Stimulated activated CD8-positive, alpha-beta memory T cell treated with anti-CD3 and anti-CD28 coated beads, Interleukin-7, amount 100 ng/mL, for 4 hours (primary cell): Measurements from ENCODE around the gene RBBP7.

ENCODE experiments used
- DNase-seq, 2 donors: peaks; one replicate each; pipeline ENCODE4 v3.0.0-alpha.2; 2020; ENCODE audit warnings: low read depth in 2 of 2

The RBBP7 gene

DNA sequence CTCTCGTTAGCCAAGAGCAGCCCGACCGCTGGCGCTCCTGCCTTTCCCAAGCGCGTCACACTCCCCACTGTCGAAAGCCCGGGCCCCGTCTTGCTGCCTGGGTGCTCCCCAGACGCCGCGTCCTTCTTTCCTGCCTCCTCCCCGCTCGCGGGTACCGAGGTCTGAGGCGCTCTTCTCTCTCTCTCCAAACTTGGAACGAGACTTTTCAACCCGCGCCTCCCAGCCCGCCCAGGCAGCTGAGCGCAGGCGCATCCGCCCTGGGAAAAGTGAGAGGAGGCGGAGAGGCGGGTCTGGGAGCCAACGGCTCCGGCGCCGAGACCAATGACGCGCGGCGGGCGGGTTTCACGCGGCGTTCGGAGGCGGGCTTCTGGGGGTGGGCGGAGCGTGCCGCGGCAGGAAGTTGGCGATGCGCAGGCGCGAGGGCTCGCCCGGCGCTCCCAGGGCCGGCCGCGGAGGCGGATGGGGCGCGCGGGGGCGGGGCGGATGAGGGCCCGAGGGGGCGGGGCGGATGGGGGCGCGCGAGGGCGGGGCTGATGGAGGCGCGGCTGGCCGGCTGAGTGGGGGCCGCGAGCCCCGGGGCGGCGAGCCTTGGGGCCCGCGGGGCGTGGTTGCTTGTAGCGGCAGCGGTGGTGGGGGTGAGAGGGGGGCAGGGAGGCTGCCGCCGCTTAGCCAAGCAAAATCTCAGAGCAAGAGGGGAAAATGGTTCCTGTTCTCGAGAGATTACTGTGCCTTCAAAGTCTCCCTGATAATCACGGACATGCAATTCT lies at the start of gene RBBP7:
TSS of gene RBBP7 (minus strand) at position 268 of the 767 bp plus-strand sequence. CDS start 309 bp downstream, outside the sequence.
- peak; percentile 81 to 92 for DNase-seq

DNA sequence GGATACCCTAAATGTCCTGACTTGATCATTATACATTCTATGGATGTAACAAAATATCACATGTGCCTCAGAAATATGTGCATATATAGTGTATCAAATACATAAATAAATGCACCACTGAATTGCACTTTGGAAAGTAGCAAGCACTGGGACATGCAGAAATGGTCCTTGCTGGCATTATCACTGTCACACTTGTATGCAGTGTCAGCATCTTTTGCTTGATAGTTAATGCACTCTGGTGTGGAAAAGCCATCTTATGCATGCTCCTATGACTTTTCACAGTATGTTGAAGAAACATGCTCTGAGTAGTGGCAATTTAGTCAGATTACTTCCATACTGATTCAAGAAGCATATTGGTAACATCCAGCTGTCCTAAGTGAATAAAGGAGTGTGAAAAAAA lies 48.8 kb upstream of the RBBP7 start:
- no peak for DNase-seq

DNA sequence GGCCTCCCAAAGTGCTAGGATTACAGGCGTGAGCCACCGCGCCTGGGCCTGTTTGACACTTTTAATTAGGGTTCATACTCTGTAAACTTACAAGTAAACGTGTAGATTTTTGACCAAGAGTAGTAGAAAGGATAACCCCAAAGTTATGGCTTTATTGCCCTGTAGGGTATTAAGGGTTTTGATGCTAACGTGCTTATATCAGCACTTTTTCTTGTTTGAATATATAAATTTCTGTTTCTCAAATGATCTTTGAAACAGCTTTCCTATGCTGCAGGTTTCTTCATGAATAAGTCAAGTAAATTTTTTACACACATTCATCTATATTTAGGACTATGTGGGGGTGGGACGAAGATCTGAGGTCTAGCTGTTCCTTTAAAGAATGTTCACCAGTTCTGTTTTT lies 47.0 kb upstream of the RBBP7 start:
- DNase-seq = no peak

DNA sequence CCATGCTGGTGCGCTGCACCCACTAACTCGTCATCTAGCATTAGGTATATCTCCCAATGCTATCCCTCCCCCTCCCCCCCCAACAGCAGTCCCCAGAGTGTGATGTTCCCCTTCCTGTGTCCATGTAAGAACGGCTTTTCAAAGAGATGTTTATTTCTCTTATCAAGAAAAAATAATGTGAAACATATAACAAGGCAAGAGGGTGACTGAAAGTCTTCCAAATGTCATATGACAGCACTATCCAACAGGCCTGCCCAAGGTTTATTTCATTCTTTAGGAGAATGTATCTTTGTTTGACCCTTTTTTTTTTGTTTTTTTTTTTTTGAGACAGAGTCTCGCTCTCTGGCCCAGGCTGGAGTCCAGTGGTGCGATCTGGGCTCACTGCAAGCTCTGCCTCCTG lies 46.4 kb upstream of the RBBP7 start:
- no peak for DNase-seq

DNA sequence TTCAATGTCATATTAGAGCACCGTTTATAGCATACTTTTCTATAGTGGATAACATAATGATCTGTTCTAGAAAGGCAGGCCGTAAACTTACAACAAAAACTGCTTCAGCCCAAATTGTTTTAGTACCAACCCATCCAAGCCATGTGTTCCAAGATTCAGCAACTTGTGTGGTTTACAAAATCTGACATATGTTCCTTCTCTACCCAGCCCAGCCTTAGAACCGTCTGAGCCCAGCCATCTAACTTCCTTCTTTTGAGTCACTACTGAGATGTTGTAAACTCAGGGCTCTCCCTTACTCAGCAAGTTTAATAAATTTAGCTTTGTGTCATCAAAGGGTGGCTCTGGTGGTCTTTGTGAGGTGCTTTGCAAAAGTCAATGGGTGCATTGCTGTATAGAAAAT lies 43.9 kb upstream of the RBBP7 start:
- DNase-seq = no peak

- DNase-seq = no peak
Observed at GRCh38 chrX:16910376-16910775, 40.2 kb upstream of the RBBP7 start.

- no peak for DNase-seq
Observed at GRCh38 chrX:16903274-16904022, 33.3 kb upstream of the RBBP7 start.

GRCh38 chrX:16897445-16897844 lies 27.3 kb upstream of the RBBP7 start:
- no peak for DNase-seq

- DNase-seq = peak; percentile 18 to 22
Observed at GRCh38 chrX:16892504-16893362, 22.6 kb upstream of the RBBP7 start.

GRCh38 chrX:16885628-16886027 lies 15.5 kb upstream of the RBBP7 start:
- no peak for DNase-seq

- no peak for DNase-seq
Observed at GRCh38 chrX:16883487-16883804, 13.3 kb upstream of the RBBP7 start.

DNA sequence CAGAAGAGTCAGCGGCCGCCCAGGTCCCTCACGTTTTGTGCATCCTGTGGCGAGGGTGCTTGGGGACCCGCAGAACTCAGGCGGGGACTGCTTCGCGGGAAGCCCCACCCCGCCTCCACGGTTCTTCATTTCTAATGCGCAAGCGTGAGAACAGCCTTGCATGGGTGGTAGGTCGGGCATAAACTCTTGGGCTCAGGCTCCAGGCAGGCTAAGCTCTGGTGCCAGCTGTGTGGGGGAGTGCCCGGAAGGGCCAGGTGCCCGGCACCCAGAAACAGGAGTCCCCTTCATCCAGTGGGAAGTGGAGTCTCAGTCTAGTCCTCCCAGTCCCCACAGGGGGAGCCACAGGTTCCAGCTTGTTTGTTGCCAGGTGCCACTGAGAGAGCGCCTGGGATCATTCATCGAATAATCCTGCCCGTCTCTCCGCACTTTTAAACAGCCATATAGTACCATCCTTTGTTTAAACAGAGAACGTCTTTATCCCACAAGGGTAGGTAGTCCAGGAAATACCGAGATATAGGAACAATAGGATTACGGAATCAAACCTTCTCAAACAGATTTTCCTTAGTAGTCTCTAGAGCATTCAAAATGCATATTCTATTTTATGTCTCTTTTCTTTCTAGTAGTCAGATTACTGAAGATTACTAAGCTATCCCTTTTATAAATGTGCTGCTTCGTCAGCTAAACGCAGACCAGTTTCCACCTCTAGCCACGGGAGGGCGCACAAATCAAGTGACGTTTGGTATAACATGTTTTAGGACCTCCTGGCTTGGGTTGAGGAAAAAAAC lies 12.7 kb upstream of the RBBP7 start:
- peak; percentile 37 to 54 for DNase-seq

DNA sequence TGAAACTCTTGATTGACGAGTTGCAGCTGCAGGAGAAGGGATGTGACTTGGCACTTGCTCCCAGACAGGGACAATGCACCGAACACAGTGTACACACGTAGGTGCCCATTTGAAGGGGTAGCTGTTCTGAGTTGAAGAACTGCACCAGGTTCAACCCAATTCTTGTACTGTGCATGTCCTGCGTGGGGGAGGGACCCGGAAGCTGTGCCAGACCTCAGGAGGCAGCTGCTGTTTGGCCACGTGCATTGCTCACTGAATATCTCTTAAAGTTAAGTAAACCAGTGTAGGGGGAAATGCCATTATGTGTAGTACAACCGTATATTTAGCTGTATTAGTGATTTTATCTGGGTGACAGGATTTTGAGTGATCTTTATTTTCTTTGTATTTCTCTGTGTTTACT lies 12.0 kb upstream of the RBBP7 start:
- no peak for DNase-seq

DNA sequence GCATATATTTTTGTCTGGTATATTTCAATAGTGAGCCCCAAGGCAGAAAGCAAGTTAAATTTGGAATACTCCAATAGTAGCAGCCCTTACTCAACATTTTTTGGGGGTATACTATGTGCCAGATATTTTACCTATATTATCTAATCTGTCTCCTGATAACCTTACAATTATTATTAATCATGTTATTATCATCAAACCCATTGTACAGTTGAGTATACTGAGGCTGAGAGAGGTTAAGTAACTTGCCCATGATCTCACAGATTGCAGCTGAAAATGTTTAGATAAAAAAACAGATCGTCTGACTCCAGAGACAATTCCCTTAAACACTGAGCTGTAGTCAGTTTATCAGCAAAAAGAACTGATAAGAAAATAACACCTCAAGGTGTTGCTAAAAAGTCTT lies 6.5 kb upstream of the RBBP7 start:
- DNase-seq = no peak

DNA sequence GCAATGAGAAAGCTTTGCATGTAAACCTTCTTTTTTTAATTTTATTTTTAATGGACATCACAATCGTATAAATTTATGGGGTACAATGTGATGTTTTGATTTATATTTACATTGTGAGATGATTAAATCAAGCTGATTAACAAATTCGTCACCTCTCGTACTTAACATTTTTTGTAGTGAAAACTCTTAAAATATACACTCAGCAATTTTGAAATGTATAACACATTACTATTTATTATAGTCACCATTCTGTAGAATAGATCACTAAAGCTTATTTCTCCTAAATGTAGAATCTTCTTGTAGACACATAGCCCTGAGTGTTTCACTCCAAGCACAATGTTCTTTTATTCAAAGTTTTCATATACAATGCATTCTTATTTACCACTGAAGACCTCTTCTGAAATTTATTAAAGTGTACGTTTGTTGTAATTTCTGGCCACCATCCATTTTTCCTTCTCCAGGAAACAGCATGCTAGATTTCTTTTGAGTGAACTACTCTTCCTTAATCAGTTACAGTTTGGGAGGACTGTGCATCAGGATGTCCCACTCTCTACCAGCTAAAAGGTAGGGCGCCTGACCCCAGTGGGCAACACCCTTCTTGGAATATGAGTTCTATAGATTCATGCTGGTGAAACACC lies 4.4 kb upstream of the RBBP7 start:
- DNase-seq = no peak

DNA sequence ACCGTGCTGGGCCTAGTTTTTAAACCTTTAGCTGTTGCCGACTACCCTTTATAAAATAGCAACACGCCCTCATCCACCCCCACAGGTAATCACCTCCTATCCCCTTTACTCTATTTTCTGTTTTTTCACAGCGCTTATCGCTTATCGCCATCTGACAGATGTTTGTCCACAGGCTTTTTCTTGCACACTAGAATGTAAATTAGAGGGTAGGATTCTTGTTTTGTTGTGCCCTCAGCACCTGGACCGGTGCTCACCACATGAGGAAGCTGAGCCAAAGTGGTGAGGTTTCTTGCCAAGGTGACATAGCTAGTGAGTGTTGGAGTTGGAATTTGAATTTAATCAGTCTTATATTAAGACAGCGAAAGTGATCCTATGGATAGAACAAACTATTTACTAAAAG lies 2.9 kb upstream of the RBBP7 start:
- no peak for DNase-seq

DNA sequence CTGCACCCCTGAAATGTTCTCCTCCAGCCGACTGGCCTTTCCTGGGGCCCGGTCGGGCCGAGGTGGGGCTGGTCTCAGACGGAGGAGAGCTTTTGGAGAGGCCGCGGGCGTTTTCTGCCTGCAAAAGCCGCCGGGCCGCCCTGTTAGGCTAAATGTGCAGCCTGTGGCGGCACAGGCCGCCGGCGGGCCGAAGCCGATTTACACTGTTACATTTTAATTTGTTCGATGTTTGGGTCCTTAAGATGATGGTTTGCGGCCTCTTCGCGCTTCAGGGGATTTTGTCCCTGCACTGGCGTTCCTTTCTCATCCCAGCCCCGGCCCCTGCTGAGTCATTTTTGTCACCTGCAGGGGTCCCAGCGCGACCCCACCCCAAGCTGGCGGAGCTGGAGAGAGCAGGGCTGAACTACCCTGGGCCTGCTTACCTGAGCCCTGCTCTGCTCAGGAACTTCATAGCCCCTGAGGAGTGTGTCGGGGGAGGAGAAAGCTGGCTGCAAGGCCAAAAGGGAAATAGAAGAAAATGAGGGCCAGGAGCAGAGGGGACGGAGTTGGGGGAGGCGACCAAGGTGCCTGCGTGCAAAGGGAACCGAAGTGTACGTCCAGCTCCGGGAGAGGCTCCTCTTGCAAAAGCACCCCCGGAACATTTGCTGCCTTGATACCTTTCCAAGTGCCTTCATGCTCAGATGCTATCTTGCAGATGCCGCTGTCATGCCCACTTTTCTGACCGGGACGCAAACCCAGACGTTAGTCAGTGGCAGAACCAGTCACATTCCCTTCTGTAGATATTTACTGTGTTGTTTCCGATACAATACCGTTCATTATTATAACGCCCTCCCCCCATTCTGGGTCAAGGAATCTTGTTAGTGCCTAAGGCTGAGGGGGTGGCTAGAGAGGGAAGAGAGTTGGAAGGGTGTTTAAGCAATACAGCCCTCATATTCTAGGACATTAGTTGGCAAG lies 977 bp upstream of the RBBP7 start:
- DNase-seq = no peak

- peak in 1 of 2 donors; percentile 54 for DNase-seq
Observed at GRCh38 chrX:16869393-16870094, 618 bp downstream of the RBBP7 start.

DNA sequence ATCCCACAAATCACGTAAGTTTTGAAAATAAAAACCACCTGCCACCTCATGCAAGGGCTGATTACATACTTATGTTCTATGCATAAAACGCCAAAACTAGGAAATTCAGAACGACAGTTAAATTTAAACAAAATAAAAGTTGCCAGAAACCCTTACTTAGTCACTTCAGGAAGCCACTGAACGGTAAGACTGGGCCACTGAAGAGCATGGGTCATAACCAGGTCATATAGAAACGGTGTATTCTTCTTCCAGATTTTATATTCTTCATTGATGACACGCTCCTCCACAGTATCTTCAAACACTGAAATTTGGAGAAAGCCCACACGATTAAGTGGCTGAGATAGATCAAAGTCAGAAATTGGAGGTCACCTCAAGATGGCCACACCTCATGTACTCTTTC lies 1.2 kb downstream of the RBBP7 start:
- DNase-seq = no peak
